ENCODE measurements around the gene JAKMIP1.
"Not testable (repeated sequence)": the region's sequence is repeated elsewhere in the genome, so short reads cannot be mapped to it uniquely, and the experiment has no call there.

Gene JAKMIP1

GRCh38 chr4:6142935-6143602 lies 57.3 kb downstream of the JAKMIP1 start:
- DNase-seq (ENCODE audit: insufficient read length, low spot score) (no peak), FAIRE-seq (no peak)
- TF ChIP-seq PAX5 (IDR thresholded peaks at IDR 0.05; ENCODE audit: insufficient read depth, low read length, severe bottlenecking), result no peak
- no peak for TF ChIP-seq POU2F2 (IDR thresholded peaks at IDR 0.05; ENCODE audit: low read depth, low read length)
- TF ChIP-seq TAF1 (IDR thresholded peaks at IDR 0.05; ENCODE audit: low read depth, low read length), result no peak

- no peak for TF ChIP-seq SPI1 (IDR thresholded peaks at IDR 0.05; ENCODE audit: low read depth, low read length)
- TF ChIP-seq POLR2A (IDR thresholded peaks at IDR 0.05; ENCODE audit: low read depth, low read length), result no peak
- no peak for TF ChIP-seq POU2F2 (IDR thresholded peaks at IDR 0.05; ENCODE audit: low read depth, low read length)
- TF ChIP-seq PAX5 (IDR thresholded peaks at IDR 0.05; ENCODE audit: insufficient read depth, low read length, severe bottlenecking), result no peak
- TF ChIP-seq POLR2AphosphoS5 (IDR thresholded peaks at IDR 0.05; ENCODE audit: low read depth, low read length), result no peak
- TF ChIP-seq TAF1 (IDR thresholded peaks at IDR 0.05; ENCODE audit: low read depth, low read length), result no peak
- FAIRE-seq (no peak), DNase-seq (ENCODE audit: insufficient read length, low spot score) (no peak)
Measured at GRCh38 chr4:6142511-6142910, 57.8 kb downstream of the JAKMIP1 start.

GRCh38 chr4:6141554-6141953 lies 58.8 kb downstream of the JAKMIP1 start:
- no peak for TF ChIP-seq PAX5 (IDR thresholded peaks at IDR 0.05; ENCODE audit: insufficient read depth, low read length, severe bottlenecking)
- TF ChIP-seq TAF1 (IDR thresholded peaks at IDR 0.05; ENCODE audit: low read depth, low read length), result no peak
- TF ChIP-seq POLR2AphosphoS5 (IDR thresholded peaks at IDR 0.05; ENCODE audit: low read depth, low read length), result no peak
- TF ChIP-seq SPI1 (IDR thresholded peaks at IDR 0.05; ENCODE audit: low read depth, low read length), result no peak
- no peak for TF ChIP-seq POLR2A (IDR thresholded peaks at IDR 0.05; ENCODE audit: low read depth, low read length)
- no peak for TF ChIP-seq POU2F2 (IDR thresholded peaks at IDR 0.05; ENCODE audit: low read depth, low read length)
- no peak for FAIRE-seq
- DNase-seq (ENCODE audit: insufficient read length, low spot score), result no peak

- not testable (repeated sequence) for DNase-seq (ENCODE audit: insufficient read length, low spot score); FAIRE-seq
Measured at GRCh38 chr4:6141021-6141420, 59.3 kb downstream of the JAKMIP1 start.

- no peak for DNase-seq (ENCODE audit: insufficient read length, low spot score)
- FAIRE-seq, result no peak
- TF ChIP-seq SPI1 (IDR thresholded peaks at IDR 0.05; ENCODE audit: low read depth, low read length) (no peak), POU2F2 (IDR thresholded peaks at IDR 0.05; ENCODE audit: low read depth, low read length) (no peak), POLR2A (IDR thresholded peaks at IDR 0.05; ENCODE audit: low read depth, low read length) (no peak), TAF1 (IDR thresholded peaks at IDR 0.05; ENCODE audit: low read depth, low read length) (no peak)
Measured at GRCh38 chr4:6137747-6138135, 62.6 kb downstream of the JAKMIP1 start.

GRCh38 chr4:6137027-6137746 lies 63.2 kb downstream of the JAKMIP1 start:
- no peak for TF ChIP-seq TAF1 (IDR thresholded peaks at IDR 0.05; ENCODE audit: low read depth, low read length)
- no peak for TF ChIP-seq POLR2AphosphoS5 (IDR thresholded peaks at IDR 0.05; ENCODE audit: low read depth, low read length)
- no peak for TF ChIP-seq POU2F2 (IDR thresholded peaks at IDR 0.05; ENCODE audit: low read depth, low read length)
- no peak for TF ChIP-seq SPI1 (IDR thresholded peaks at IDR 0.05; ENCODE audit: low read depth, low read length)
- DNase-seq (ENCODE audit: insufficient read length, low spot score), result no peak
- no peak for FAIRE-seq

- FAIRE-seq (peak; percentile 80), DNase-seq (ENCODE audit: insufficient read length, low spot score) (peak; percentile 39)
Measured at GRCh38 chr4:6134612-6135220, 65.6 kb downstream of the JAKMIP1 start.

GRCh38 chr4:6132716-6133115 lies 67.6 kb downstream of the JAKMIP1 start:
- FAIRE-seq (no peak), DNase-seq (ENCODE audit: insufficient read length, low spot score) (no peak)
- TF ChIP-seq TAF1 (IDR thresholded peaks at IDR 0.05; ENCODE audit: low read depth, low read length) (no peak), SPI1 (IDR thresholded peaks at IDR 0.05; ENCODE audit: low read depth, low read length) (no peak), POLR2AphosphoS5 (IDR thresholded peaks at IDR 0.05; ENCODE audit: low read depth, low read length) (no peak), POU2F2 (IDR thresholded peaks at IDR 0.05; ENCODE audit: low read depth, low read length) (no peak), PAX5 (IDR thresholded peaks at IDR 0.05; ENCODE audit: insufficient read depth, low read length, severe bottlenecking) (no peak), POLR2A (IDR thresholded peaks at IDR 0.05; ENCODE audit: low read depth, low read length) (no peak)

More at GRCh38 chr4:6134612-6135220, 65.6 kb downstream of the JAKMIP1 start:
- TF ChIP-seq PAX5 (IDR thresholded peaks at IDR 0.05; ENCODE audit: insufficient read depth, low read length, severe bottlenecking), result no peak
- TF ChIP-seq POU2F2 (IDR thresholded peaks at IDR 0.05; ENCODE audit: low read depth, low read length), result peak; percentile 78; the same call in 1 of the 2 replicates

- DNase-seq (ENCODE audit: insufficient read length, low spot score), result no peak
- no peak for FAIRE-seq
- no peak for TF ChIP-seq POLR2AphosphoS5 (IDR thresholded peaks at IDR 0.05; ENCODE audit: low read depth, low read length)
- TF ChIP-seq PAX5 (IDR thresholded peaks at IDR 0.05; ENCODE audit: insufficient read depth, low read length, severe bottlenecking), result no peak
- TF ChIP-seq POLR2A (IDR thresholded peaks at IDR 0.05; ENCODE audit: low read depth, low read length), result no peak
- TF ChIP-seq SPI1 (IDR thresholded peaks at IDR 0.05; ENCODE audit: low read depth, low read length), result no peak
- no peak for TF ChIP-seq POU2F2 (IDR thresholded peaks at IDR 0.05; ENCODE audit: low read depth, low read length)
- no peak for TF ChIP-seq TAF1 (IDR thresholded peaks at IDR 0.05; ENCODE audit: low read depth, low read length)
Measured at GRCh38 chr4:6128221-6128850, 72.0 kb downstream of the JAKMIP1 start.
